Ovary (tissue), 3 donors: ENCODE results near the gene AFAP1L2.

Experiments
- CTCF ChIP-seq, 3 donors: fragments of 450-650 bp in 2 of 3; fragments of 200-600 bp in 1 of 3; IDR thresholded peaks; one replicate each; pipeline versions ENCODE4 v1.5.1 to v1.8.0; 2016 to 2022; ENCODE audit warnings: antibody characterized with exemption in 3 of 3, mild to moderate bottlenecking in 1 of 3
- EP300 ChIP-seq: sonication (generic); formaldehyde crosslinking; IDR thresholded peaks from one replicate; pipeline ENCODE4 v1.6.1; 2017; ENCODE audit warnings: antibody characterized with exemption
- POLR2A ChIP-seq: fragments of 450-650 bp; IDR thresholded peaks from one replicate; pipeline ENCODE4 v1.6.1; 2017; ENCODE audit warnings: antibody characterized with exemption, mild to moderate bottlenecking, moderate library complexity
- donor health status: DM: no; HTN: no; CAD: no.

GRCh38 chr10:114362826-114363355, 41.4 kb downstream of the AFAP1L2 start:
- TF ChIP-seq CTCF (IDR thresholded peaks at IDR 0.05), result no peak
- no peak for TF ChIP-seq POLR2A
- no peak for TF ChIP-seq EP300
